HFFc6 (cell line): ENCODE results near the gene VTCN1. TPM values are rescaled to one million over a fixed set of nuclear protein-coding genes. Genes with fewer than 3 reads are reported as not detected.
A peak's percentile ranks its signal among the peaks of the same experiment; 100 is the strongest.

Experiments
- DNase-seq: peaks from one replicate; pipeline ENCODE4 v3.0.0-alpha.2; 2018
- H3K27ac Mint-ChIP-seq: 2 replicates; pipeline ENCODE4 v1.8.0; 2020; ENCODE audit warnings: mild to moderate bottlenecking, mixed read lengths
- H3K27me3 Mint-ChIP-seq: 2 replicates; pipeline ENCODE4 v1.8.0; 2021; ENCODE audit warnings: mild to moderate bottlenecking, moderate library complexity, mixed read lengths; ENCODE audit not compliant: insufficient read depth
- H3K36me3 Mint-ChIP-seq: 2 replicates; pipeline ENCODE4 v1.8.0; 2021; ENCODE audit warnings: low read depth, mixed read lengths
- H3K4me1 Mint-ChIP-seq: 2 replicates; pipeline ENCODE4 v1.8.0; 2020; ENCODE audit warnings: low read depth, mixed read lengths
- H3K4me3 Mint-ChIP-seq: 2 replicates; pipeline ENCODE4 v1.8.0; 2020; ENCODE audit warnings: mild to moderate bottlenecking, moderate library complexity, mixed read lengths
- H3K9me3 Mint-ChIP-seq: 2 replicates; pipeline ENCODE4 v1.8.0; 2020; ENCODE audit warnings: mild to moderate bottlenecking, mixed read lengths
- total RNA-seq, 6 experiments: library from RNA; stranded (reverse); fragmentation: NEBNext Ultra II Directional; extraction: Animal tissue kit (Norgen Biotek cat#: 25700); gene quantifications; 2 replicates in 1 of 6; 3 replicates in 5 of 6; pipeline ENCODE4 v1.2.3, GENCODE V29; 2021
- TF ChIP-seq, protein P1 (sequence below): fragments of 200-600 bp; sonication (generic); IDR thresholded peaks from 2 replicates; pipeline ENCODE4 v1.5.0; 2021; ENCODE audit warnings: antibody characterized with exemption, mild to moderate bottlenecking

Gene VTCN1
- total RNA-seq, 6 experiments from 2014 or later, result not detected

DNA sequence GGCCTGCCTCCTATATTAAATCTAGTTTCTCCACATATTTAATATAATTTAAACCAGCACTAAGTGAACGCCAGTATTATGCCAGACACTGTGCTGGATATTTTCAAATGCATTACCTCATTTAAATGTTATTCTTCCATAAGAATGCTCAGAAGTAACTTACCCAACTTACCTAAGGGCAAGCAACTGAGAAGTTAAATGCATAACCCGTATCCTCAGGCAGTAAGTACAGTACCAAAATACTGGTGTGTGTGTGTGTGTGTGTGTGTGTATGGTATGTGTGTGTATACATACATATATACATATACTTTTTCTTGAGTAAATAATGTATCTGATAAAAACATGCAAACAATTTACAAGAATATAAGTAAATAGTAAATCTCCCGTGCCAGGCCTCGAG, 80.2 kb downstream of the VTCN1 start:
- peaks cover 22% of the 10 kb centered on the region for H3K4me1 Mint-ChIP-seq
- DNase-seq, result no peak
- TF ChIP-seq, protein P1, sequence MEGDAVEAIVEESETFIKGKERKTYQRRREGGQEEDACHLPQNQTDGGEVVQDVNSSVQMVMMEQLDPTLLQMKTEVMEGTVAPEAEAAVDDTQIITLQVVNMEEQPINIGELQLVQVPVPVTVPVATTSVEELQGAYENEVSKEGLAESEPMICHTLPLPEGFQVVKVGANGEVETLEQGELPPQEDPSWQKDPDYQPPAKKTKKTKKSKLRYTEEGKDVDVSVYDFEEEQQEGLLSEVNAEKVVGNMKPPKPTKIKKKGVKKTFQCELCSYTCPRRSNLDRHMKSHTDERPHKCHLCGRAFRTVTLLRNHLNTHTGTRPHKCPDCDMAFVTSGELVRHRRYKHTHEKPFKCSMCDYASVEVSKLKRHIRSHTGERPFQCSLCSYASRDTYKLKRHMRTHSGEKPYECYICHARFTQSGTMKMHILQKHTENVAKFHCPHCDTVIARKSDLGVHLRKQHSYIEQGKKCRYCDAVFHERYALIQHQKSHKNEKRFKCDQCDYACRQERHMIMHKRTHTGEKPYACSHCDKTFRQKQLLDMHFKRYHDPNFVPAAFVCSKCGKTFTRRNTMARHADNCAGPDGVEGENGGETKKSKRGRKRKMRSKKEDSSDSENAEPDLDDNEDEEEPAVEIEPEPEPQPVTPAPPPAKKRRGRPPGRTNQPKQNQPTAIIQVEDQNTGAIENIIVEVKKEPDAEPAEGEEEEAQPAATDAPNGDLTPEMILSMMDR, result no peak
- no peaks in the 10 kb centered on the region; the same call in 1 of the 2 replicates for H3K27me3 Mint-ChIP-seq
- no peaks in the 10 kb centered on the region for H3K36me3 Mint-ChIP-seq
- no peaks in the 10 kb centered on the region for H3K9me3 Mint-ChIP-seq
- no peak overlapping the region for H3K4me3 Mint-ChIP-seq
- H3K27ac Mint-ChIP-seq, result no peak overlapping the region

DNA sequence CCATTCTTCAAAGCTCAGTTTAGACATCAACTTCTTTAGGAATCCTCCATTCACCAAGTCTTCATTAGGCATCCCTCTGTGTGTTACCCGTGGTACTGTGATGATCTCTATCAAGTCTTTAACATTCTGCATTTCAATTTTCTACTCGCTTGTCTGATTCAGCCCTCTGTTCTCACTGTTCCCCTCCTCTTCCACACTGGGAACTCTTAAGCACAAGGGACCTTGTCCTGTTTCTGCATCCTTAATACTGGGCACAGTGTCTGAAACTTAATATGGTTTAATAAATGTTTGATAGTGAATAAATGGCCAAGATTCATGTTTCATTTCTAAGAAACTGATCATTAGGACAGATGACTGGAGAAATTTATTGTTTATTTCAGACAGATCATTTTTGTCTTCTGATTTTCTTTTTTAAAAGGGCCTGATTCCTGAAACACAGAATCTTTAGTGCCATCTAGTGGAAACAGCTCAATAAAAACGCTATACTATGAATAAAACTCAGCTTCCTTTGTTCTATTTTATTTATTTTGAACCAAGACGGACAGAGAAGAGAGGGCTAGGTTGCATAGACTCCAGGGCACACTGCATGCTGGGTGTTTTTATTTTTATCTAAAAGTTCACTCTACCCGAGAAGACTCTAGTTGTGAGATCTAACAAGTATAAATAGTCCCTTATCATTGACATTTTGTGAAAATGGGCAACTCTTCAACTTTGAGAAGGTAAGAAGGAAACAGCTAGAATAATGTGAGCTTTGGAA, 82.2 kb downstream of the VTCN1 start:
- no peaks in the 10 kb centered on the region for H3K9me3 Mint-ChIP-seq
- H3K4me1 Mint-ChIP-seq, result peaks cover 21% of the 10 kb centered on the region
- TF ChIP-seq, protein P1, result peak; percentile 84
- peak overlapping the region; percentile 57 for H3K27ac Mint-ChIP-seq
- no peaks in the 10 kb centered on the region; the same call in 1 of the 2 replicates for H3K27me3 Mint-ChIP-seq
- peak; percentile 61 for DNase-seq
- no peaks in the 10 kb centered on the region for H3K36me3 Mint-ChIP-seq
- no peak overlapping the region for H3K4me3 Mint-ChIP-seq

DNA sequence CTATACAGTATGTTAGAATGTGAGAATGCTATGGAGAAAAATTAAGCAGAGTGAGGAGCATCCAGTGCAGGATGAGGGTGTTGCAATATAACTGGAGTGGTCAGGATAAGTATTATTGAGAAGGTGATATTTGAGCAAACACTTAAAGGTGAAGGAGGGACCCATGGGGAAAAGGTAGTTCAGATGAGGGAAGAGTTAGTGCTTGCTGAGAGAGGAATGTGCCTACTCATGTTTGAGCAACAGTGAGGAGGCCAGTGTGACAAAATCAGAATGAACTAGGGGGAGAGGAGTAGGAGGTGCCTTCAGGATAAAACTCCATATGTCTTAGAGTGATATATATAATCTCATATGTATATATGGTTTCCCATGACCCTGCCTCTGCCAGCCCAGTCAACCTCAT, 82.9 kb downstream of the VTCN1 start:
- TF ChIP-seq, protein P1, result no peak
- H3K27me3 Mint-ChIP-seq, result no peaks in the 10 kb centered on the region; the same call in 1 of the 2 replicates
- no peak overlapping the region for H3K4me3 Mint-ChIP-seq
- H3K36me3 Mint-ChIP-seq, result no peaks in the 10 kb centered on the region
- no peak for DNase-seq
- no peak overlapping the region; the same call in none of the 2 replicates for H3K27ac Mint-ChIP-seq
- H3K9me3 Mint-ChIP-seq, result no peaks in the 10 kb centered on the region
- H3K4me1 Mint-ChIP-seq, result peaks cover 17% of the 10 kb centered on the region

DNA sequence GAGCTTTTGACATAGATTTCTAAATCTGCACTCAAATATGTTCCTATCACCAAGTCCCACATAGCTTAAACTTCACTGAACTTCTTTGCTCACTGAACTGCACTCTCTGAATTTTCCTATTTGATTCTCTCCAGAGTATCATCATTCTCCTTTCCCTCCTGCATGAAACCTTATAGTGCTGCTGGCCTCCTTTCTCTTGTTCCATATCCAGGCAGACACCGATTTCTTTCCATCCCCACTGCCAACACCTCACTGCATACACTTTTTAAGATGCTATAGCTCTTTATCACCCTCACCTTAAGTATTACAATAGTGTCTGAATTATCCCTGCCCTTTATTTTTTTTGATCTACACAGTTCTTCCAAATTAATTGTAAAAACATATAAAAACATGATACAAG, 86.1 kb downstream of the VTCN1 start:
- Mint-ChIP-seq H3K27me3 (no peaks in the 10 kb centered on the region; the same call in 1 of the 2 replicates), H3K36me3 (no peaks in the 10 kb centered on the region), H3K9me3 (no peaks in the 10 kb centered on the region), H3K4me3 (no peak overlapping the region), H3K4me1 (peaks cover 28% of the 10 kb centered on the region), H3K27ac (no peak overlapping the region)
- no peak for DNase-seq
- TF ChIP-seq, protein P1, result no peak

DNA sequence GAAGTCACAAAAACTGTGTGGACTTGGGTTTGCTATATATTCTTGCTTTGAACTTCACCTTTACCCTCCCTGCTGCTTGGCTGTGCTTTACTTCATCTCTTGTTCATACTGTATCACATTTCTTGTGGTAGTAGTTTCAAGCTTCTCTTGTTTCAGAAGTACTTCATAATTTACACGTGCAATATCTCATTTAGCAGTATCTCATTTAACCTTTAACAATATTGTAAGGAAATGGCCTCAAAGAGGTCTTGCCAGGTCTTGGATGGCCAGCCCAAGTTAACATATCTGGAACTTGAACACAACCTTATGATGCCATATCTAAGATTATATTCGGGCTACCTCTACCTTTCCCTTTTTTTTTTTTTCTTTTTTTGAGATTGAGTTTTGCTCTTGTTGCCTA, 87.5 kb downstream of the VTCN1 start:
- Mint-ChIP-seq H3K36me3 (no peaks in the 10 kb centered on the region), H3K4me1 (peaks cover 19% of the 10 kb centered on the region), H3K27ac (no peak overlapping the region), H3K4me3 (no peak overlapping the region), H3K9me3 (no peaks in the 10 kb centered on the region), H3K27me3 (no peaks in the 10 kb centered on the region; the same call in 1 of the 2 replicates)
- no peak for DNase-seq
- TF ChIP-seq, protein P1, result no peak
